NCI-H1105 treated with DMSO at 0.1 percent for 48 hours (cell line): Measurements from ENCODE around the gene FADD.
"Not testable (repeated sequence)": the region's sequence is repeated elsewhere in the genome, so short reads cannot be mapped to it uniquely, and the experiment has no call there.

Experiments
- DNase-seq: peaks from one replicate; lab custom pipeline; 2025; lab: John Stamatoyannopoulos, UW

The FADD gene

DNA sequence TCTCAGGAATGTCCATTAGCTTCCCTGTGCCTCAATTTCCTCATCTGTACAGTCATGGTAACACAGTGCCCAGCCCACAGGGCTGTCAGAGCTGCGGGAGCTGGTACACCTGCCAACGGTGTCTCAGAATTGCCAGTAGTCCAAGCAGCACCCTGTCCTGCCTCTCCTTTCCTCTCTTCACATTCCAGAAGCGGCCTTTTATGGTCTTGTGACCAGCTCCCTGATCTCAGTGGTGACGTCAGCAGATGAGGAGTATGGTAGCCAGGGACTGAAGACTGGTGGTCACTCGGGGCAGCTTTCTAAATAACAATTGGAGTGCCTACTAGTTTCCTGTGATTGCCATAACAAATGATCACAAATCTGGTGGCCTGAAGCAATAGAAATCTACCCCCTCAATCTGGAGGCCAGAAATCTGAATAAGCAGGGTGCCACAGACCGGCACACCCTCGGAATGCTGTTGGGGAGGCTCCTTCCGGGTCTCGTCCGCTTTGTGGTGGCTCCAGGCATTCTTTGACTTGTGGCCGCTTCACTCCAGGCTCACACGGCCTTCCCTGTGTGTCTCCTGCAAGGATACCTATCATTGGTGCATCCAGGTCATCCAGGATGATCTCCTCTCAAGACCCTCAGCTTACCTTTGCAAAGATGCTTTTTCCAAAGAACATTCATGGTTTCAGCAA lies 2.1 kb downstream of the FADD start:
- no peak for DNase-seq

DNA sequence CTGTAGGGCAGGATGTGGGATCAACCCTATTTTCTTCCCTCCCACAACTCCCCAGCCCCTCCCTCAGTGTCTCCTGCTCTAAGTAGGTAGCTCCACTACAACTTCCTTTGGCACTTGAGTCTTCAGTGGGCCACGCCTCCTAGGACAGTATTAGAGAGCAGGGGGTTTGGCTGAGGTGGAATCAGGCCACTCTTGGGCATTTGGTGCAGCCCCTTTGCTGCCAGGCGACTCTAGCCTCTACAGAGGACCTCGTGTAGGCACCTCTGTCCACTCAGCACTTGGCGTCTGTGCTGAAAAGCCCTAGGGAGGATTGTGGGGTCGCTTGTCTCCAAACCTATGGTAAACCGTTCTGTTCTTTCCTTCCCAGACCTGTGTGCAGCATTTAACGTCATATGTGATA lies 2.7 kb downstream of the FADD start:
- no peak for DNase-seq

- no peak for DNase-seq
Observed at GRCh38 chr11:70206226-70206981, 3.3 kb downstream of the FADD start.

GRCh38 chr11:70206982-70207376 lies 3.9 kb downstream of the FADD start:
- DNase-seq, result no peak

DNA sequence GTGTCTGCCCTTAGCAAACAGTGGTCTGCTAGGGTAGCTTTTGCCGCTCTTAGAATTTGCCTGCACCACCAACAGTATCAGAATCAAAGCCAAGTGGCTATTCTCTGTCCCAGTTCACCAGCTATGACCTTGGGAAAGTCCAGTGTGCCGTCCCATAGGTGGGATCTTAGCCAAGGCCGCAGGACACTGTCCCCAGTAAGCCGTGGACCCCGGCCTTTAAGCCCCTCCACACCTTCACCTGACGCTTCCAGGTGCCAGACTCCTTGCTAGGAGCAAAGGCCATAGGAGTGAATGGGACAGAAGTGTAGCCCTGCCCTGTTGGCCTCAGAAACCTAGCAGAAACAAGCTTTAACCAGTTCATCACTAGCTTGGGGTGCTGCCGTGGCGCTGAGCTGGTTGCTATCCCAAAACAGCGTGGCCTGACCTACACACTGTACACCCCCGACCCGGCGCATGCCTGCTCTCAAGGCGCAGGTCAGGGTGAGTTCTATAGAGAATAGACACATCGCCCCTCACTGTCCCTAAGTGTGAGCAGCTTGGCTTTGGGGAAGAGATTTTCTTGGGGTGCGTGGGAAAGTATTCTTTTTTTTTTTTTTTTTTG lies 4.5 kb downstream of the FADD start:
- no peak for DNase-seq

GRCh38 chr11:70209391-70209912 lies 6.4 kb downstream of the FADD start:
- no peak for DNase-seq

GRCh38 chr11:70210051-70210501 lies 7.0 kb downstream of the FADD start:
- DNase-seq, result no peak

- no peak for DNase-seq
Observed at GRCh38 chr11:70210530-70210929, 7.4 kb downstream of the FADD start.

GRCh38 chr11:70212227-70212811 lies 9.2 kb downstream of the FADD start:
- DNase-seq, result no peak

DNA sequence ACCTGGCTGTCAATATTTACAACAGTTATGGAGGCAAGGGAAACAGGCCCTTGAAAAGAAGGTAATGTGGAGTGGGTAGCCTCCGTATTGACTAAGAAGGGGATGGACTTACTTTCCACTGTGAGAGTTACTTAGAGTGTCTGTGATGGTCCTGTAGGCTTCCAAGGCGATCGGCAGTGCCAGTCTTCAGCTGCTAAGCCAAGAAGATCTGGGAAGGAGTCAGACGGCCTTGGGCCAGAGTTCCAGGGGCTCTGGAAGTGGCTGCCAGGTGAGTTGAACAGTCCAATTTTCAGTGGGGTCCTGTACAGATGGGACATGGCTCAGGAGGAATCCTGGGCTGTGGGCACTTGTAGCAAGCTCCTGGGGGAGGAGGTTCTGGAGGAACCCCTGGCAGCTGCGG lies 14.3 kb downstream of the FADD start:
- not testable (repeated sequence) for DNase-seq

DNA sequence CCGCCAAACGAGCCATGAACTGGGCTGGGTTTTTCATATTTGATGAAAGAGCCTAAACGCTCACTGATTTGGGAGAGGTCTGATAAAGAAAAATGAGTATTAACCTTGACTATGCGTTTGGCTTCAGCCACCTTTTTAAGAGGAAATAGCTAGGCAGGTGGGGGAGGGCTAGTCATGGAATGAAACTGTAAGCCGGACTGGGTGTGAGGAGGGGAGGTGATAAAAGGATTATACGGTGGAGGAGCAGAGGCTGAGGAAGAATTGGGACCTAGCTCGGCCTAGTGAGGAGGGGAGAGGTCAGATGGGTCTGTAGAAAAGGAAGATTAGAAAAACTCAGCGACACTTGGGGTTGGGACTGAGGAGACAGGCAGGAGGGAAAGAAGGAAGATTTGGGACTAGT lies 15.0 kb downstream of the FADD start:
- DNase-seq, result not testable (repeated sequence)

- no peak for DNase-seq
Observed at GRCh38 chr11:70220136-70220535, 17.0 kb downstream of the FADD start.

GRCh38 chr11:70220920-70221319 lies 17.8 kb downstream of the FADD start:
- no peak for DNase-seq

DNA sequence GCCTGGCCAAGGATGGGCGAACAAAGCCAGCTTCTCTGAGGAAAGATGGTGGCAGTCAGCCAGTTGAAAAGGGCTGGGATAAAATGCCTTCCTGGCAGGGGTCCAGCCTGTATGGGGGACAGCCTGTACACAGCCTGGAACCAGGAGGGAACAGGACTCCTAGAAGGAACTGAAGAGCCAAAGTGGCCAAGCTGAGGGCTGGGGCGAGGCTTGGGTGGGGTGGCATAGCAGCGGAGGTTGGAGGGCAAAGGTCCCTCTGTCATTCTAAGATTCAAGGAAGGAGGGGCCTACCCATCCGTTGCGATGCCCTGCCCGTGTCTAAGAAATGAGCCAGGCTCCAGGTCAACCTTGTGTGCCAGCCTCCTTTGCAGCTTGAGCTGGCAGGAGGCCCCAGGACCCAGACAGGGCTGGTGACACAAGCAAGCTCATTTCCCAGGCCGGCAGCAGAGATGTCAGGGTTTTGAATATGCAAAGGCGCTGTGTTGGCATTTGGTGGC lies 22.6 kb downstream of the FADD start:
- DNase-seq, result no peak

- DNase-seq, result no peak
Observed at GRCh38 chr11:70226183-70226582, 23.1 kb downstream of the FADD start.

DNA sequence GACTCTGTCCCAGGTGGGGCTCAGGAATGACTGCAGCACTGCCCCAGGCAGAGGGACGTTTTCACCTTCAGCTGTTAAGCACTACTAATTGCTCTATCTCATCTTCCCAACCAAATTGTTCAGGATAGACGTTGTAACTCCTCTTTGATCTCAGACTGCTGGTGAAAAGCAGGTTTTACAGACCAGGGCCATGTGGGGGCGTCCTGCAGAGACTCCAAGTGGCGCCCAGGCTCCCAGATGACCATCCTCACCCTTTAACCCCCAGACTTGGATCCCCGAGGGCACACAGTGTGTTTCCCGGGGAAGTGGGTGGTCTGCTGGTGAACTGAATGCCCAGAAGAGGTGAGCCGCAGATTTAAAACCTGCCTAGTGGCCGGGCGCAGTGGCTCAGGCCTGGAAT lies 23.9 kb downstream of the FADD start:
- no peak for DNase-seq

GRCh38 chr11:70229737-70230136 lies 26.6 kb downstream of the FADD start:
- no peak for DNase-seq

GRCh38 chr11:70230151-70230839 lies 27.2 kb downstream of the FADD start:
- no peak for DNase-seq

DNA sequence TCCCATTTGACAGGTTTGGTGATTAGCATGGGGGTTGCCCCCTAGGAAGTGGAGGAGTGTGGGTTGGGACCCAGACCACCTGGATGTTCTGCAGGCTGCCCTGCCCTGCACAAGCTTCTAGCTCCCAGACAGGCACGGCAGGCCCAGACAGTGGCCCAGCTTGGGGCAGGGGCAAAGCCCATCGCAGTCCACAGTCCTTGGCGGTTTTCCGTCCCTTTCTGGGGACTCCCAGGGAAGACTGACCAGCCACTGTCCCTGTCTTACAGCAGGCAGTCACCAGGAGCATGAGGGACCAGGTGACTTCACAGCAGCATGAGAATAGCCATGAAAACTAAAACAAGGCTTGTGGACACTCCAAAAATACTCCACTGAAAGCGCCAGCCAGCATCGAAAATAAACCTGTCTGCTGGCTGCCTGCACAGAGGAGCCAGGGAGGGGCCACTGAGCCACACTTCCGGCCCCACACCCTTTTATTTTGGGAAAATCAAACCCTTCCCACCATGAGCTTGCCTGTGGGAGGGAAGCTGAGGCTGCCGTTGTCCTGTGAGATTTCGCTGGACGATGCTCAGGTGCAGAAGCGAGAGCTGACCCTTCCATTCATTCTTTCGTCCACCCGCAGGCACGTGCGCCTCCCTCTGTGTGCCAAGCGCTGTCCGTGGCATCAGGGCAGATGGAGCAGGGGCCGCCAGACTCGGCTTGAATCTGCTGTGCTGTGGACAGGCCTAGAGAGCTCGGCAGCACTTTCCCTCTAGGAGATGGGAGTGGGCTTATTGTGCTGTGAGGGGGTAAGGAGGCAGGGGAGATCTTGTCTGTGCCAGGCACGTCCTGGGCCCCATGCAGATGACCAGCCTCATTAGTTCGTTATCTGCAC lies 28.0 kb downstream of the FADD start:
- no peak for DNase-seq

GRCh38 chr11:70233034-70233433 lies 29.9 kb downstream of the FADD start:
- no peak for DNase-seq

GRCh38 chr11:70233511-70233934 lies 30.4 kb downstream of the FADD start:
- no peak for DNase-seq
